H1 (cell line): ENCODE measurements around the gene GRID1. TPM values are rescaled to one million over a fixed set of nuclear protein-coding genes. Genes with fewer than 3 reads are reported as not detected.

Experiments used
- CTCF ChIA-PET: fragments of 300-600 bp; sonication (Branson Sonifier 250); formaldehyde crosslinking; loops from one replicate; lab custom pipeline; 2021; ENCODE audit not compliant: partially characterized antibody; lab: Charles Lee
- POLR2A ChIA-PET: fragments of 300-600 bp; sonication (Branson Sonifier 250); formaldehyde crosslinking; loops from one replicate; lab custom pipeline; 2021; ENCODE audit warnings: inconsistent platforms; ENCODE audit not compliant: partially characterized antibody; lab: Charles Lee
- DNase-seq, 2 experiments: peaks; one replicate each; pipeline versions ENCODE4 v3.0.0 to v3.0.0-alpha.2; 2010 to 2022; ENCODE audit warnings: low spot score in 2 of 2, low read depth in 1 of 2, mixed read lengths in 1 of 2
- FAIRE-seq: peaks from 2 replicates; lab custom pipeline; 2011; peaks lifted over from hg19 to GRCh38; lab: Jason Lieb, UNC
- H2AFZ ChIP-seq: 2 replicates; pipeline ENCODE4 v1.8.1; 2012; ENCODE audit warnings: low read length, inconsistent platforms
- H2AK5ac ChIP-seq: 2 replicates; pipeline ENCODE4 v1.6.1; 2013; ENCODE audit warnings: low read depth, low read length
- H2BK120ac ChIP-seq: replicated peaks from 2 replicates; pipeline ENCODE3; 2013; ENCODE audit warnings: low read depth, low read length, inconsistent platforms
- H2BK12ac ChIP-seq: 2 replicates; pipeline ENCODE4 v1.6.1; 2013; ENCODE audit warnings: low read depth, low read length
- H2BK15ac ChIP-seq: 2 replicates; pipeline ENCODE4 v1.6.1; 2013; ENCODE audit warnings: low read length
- H2BK20ac ChIP-seq: 2 replicates; pipeline ENCODE4 v1.6.1; 2013; ENCODE audit warnings: low read length
- H2BK5ac ChIP-seq: 2 replicates; pipeline ENCODE4 v1.6.1; 2013; ENCODE audit warnings: low read depth, low read length
- H3K14ac ChIP-seq: 2 replicates; pipeline ENCODE4 v1.6.1; 2013; ENCODE audit warnings: inconsistent platforms; ENCODE audit not compliant: insufficient read length
- H3K18ac ChIP-seq: 2 replicates; pipeline ENCODE4 v1.6.1; 2013; ENCODE audit warnings: low read length; ENCODE audit errors: extremely low read depth
- H3K23ac ChIP-seq: 2 replicates; pipeline ENCODE4 v1.6.1; 2013; ENCODE audit warnings: inconsistent platforms; ENCODE audit not compliant: insufficient read length
- H3K23me2 ChIP-seq: 2 replicates; pipeline ENCODE4 v1.6.1; 2013; ENCODE audit warnings: low read depth, low read length
- H3K27ac ChIP-seq: 2 replicates; pipeline ENCODE4 v1.6.1; 2011; ENCODE audit warnings: low read depth, low read length, inconsistent platforms
- H3K27me3 ChIP-seq, 4 experiments: replicated peaks in 1 of 4; 1 replicate in 1 of 4; 2 replicates in 3 of 4; pipeline versions ENCODE4 v1.6.1 to v1.8.1; 2011 to 2013; ENCODE audit warnings: low read length in 3 of 4, mild to moderate bottlenecking in 3 of 4, inconsistent platforms in 2 of 4, mixed read lengths in 2 of 4, moderate library complexity in 1 of 4; ENCODE audit not compliant: control insufficient read depth in 3 of 4, insufficient read depth in 3 of 4; ENCODE audit errors: extremely low read depth in 1 of 4
- H3K36me3 ChIP-seq, 4 experiments: 2 replicates each; pipeline versions ENCODE4 v1.6.1 to v1.8.1; 2011 to 2013; ENCODE audit warnings: mild to moderate bottlenecking in 4 of 4, low read length in 3 of 4, moderate library complexity in 2 of 4, control low read depth in 1 of 4, inconsistent platforms in 1 of 4; ENCODE audit not compliant: insufficient read depth in 4 of 4, control insufficient read depth in 2 of 4
- H3K4ac ChIP-seq: replicated peaks from 2 replicates; pipeline ENCODE3; 2013; ENCODE audit warnings: low read length, low read depth, mixed read lengths, inconsistent platforms; ENCODE audit not compliant: insufficient read length
- H3K4me1 ChIP-seq, 4 experiments: replicated peaks in 1 of 4; 1 replicate in 1 of 4; 2 replicates in 3 of 4; pipeline versions ENCODE4 v1.6.1 to v1.8.1; 2011 to 2013; ENCODE audit warnings: low read length in 3 of 4, inconsistent platforms in 2 of 4, mixed read lengths in 1 of 4; ENCODE audit not compliant: insufficient read depth in 4 of 4, control insufficient read depth in 3 of 4
- H3K4me2 ChIP-seq, 2 experiments: 2 replicates each; pipeline versions ENCODE4 v1.6.1 to v1.8.1; 2011 to 2013; ENCODE audit warnings: low read depth in 2 of 2, low read length in 2 of 2, control low read depth in 1 of 2, inconsistent platforms in 1 of 2, mild to moderate bottlenecking in 1 of 2; ENCODE audit not compliant: insufficient read depth in 1 of 2
- H3K4me3 ChIP-seq, 4 experiments: fragments of 200-600, 300-600 bp in 1 of 4; sonication (generic), shearing (Covaris generic), sonication (Bioruptor Twin) in 1 of 4; 2 replicates each; pipeline versions ENCODE4 v1.5.1 to v1.8.1; 2011 to 2016; ENCODE audit warnings: low read length in 4 of 4, low read depth in 3 of 4, control low read depth in 2 of 4, inconsistent platforms in 2 of 4, mild to moderate bottlenecking in 2 of 4, mixed read lengths in 1 of 4, moderate library complexity in 1 of 4; ENCODE audit not compliant: insufficient read depth in 2 of 4; ENCODE audit errors: extremely low read depth in 1 of 4
- H3K56ac ChIP-seq: replicated peaks from 2 replicates; pipeline ENCODE3; 2013; ENCODE audit warnings: low read depth, mild to moderate bottlenecking, mixed read lengths, low read length, inconsistent platforms; ENCODE audit not compliant: insufficient read length
- H3K79me1 ChIP-seq: 2 replicates; pipeline ENCODE4 v1.6.1; 2013; ENCODE audit warnings: low read depth, low read length, control low read depth
- H3K79me2 ChIP-seq, 2 experiments: 2 replicates each; pipeline versions ENCODE4 v1.6.1 to v1.8.1; 2012 to 2013; ENCODE audit warnings: low read length in 2 of 2, mild to moderate bottlenecking in 2 of 2, inconsistent platforms in 1 of 2; ENCODE audit not compliant: insufficient read depth in 2 of 2, control insufficient read depth in 1 of 2
- H3K9ac ChIP-seq, 4 experiments: replicated peaks in 1 of 4; 1 replicate in 1 of 4; 2 replicates in 3 of 4; pipeline versions ENCODE4 v1.6.1 to v1.8.1; 2011 to 2013; ENCODE audit warnings: low read depth in 3 of 4, low read length in 3 of 4, control low read depth in 2 of 4, mild to moderate bottlenecking in 2 of 4, moderate library complexity in 2 of 4, inconsistent platforms in 1 of 4; ENCODE audit errors: extremely low read depth in 1 of 4
- H3K9me3 ChIP-seq, 2 experiments: 2 replicates each; pipeline versions ENCODE4 v1.6.1 to v1.8.1; 2012 to 2013; ENCODE audit warnings: mild to moderate bottlenecking in 2 of 2, moderate library complexity in 2 of 2, control low read depth in 1 of 2, inconsistent platforms in 1 of 2, low read depth in 1 of 2, low read length in 1 of 2, mixed read lengths in 1 of 2; ENCODE audit not compliant: insufficient read depth in 2 of 2
- H4K20me1 ChIP-seq, 2 experiments: replicated peaks in 1 of 2; 2 replicates each; pipeline versions ENCODE3 to v1.8.1; 2011 to 2013; ENCODE audit warnings: inconsistent platforms in 2 of 2, low read length in 2 of 2, mild to moderate bottlenecking in 1 of 2; ENCODE audit not compliant: insufficient read depth in 2 of 2, control insufficient read depth in 1 of 2
- H4K5ac ChIP-seq: 2 replicates; pipeline ENCODE4 v1.6.1; 2013; ENCODE audit warnings: low read length, low read depth, mixed read lengths, inconsistent platforms; ENCODE audit not compliant: insufficient read length
- H4K8ac ChIP-seq: 2 replicates; pipeline ENCODE4 v1.8.0; 2013; ENCODE audit warnings: mild to moderate bottlenecking, moderate library complexity, low read length, inconsistent platforms; ENCODE audit not compliant: insufficient read depth; ENCODE audit errors: extremely low read depth
- H4K91ac ChIP-seq: replicated peaks from 2 replicates; pipeline ENCODE3; 2013; ENCODE audit warnings: low read length, mixed read lengths, inconsistent platforms; ENCODE audit not compliant: insufficient read length
- CHD2 ChIP-seq: IDR thresholded peaks from 2 replicates; pipeline ENCODE4 v1.6.1; 2012; ENCODE audit warnings: low read length, improper control_type of control experiment
- HDAC6 ChIP-seq: IDR thresholded peaks from one replicate; pipeline ENCODE4 v1.7.1; 2012; ENCODE audit warnings: low read depth, mild to moderate bottlenecking, inconsistent platforms, low read length, moderate library complexity
- JUND ChIP-seq: IDR thresholded peaks from 2 replicates; pipeline ENCODE4 v1.6.1; 2011; ENCODE audit warnings: mild to moderate bottlenecking, improper control_type of control experiment, low read length
- WGBS, 2 experiments: shearing (Covaris generic) in 1 of 2; methylation state at CpG; one replicate each; pipeline versions ENCODE4 v1.1.6 to v1.1.7; 2013 to 2015; ENCODE audit warnings: low lambda C conversion rate in 2 of 2, mixed read lengths in 2 of 2, inconsistent platforms in 1 of 2, low coverage in 1 of 2, missing lambda C conversion rate in 1 of 2; ENCODE audit not compliant: insufficient replicate concordance in 2 of 2, insufficient coverage in 1 of 2, insufficient read length in 1 of 2; ENCODE audit errors: extremely low coverage in 1 of 2, missing lambda C conversion rate in 1 of 2; 5-methylcytosine and 5-hydroxymethylcytosine counted together
- polyA plus RNA-seq, 7 experiments: library from polyadenylated mRNA; depleted of rRNA in 3 of 7; stranded (reverse) in 5 of 7; unstranded in 2 of 7; fragments of >200 nt in 5 of 7; fragments of 200-250 nt in 2 of 7; gene quantifications; 1 replicate in 5 of 7; 2 replicates in 1 of 7; 4 replicates in 1 of 7; pipeline versions ENCODE4 v1.2.1 to v1.2.3, GENCODE V29; 2011 to 2013; ENCODE audit warnings: missing spikeins in 2 of 7, mixed read lengths in 2 of 7
- total RNA-seq: library from RNA; stranded (reverse); fragmentation: NEBNext Ultra II Directional; extraction: Animal tissue kit (Norgen Biotek cat#: 25700); gene quantifications from 2 replicates; pipeline ENCODE4 v1.2.1, GENCODE V29; 2021

Gene GRID1
- total and polyA plus RNA-seq, 2 of the 8 experiments (the other 6 are each of a cell fraction or from before 2014, with no cell fraction given), result 0.22 to 0.30 TPM

- CTCF ChIA-PET, result interaction anchor here (0.9 to 25.2 kb wide), 15 partner anchors 11 to 208 kb away, joined by 3 to 498 read pairs (median 7); partner anchors contain the start of gene GRID1
- H3K4me2 ChIP-seq, result no peak overlapping the region
- H3K23ac ChIP-seq, result no peak overlapping the region
- no peak overlapping the region for H2BK20ac ChIP-seq
- no peak overlapping the region; the same call in 1 of the 2 replicates for H3K18ac ChIP-seq
- DNase-seq, result no peak
- no peak overlapping the region for H4K5ac ChIP-seq
- H3K79me1 ChIP-seq, result no peaks in the 10 kb centered on the region
- no peak overlapping the region for H2AFZ ChIP-seq
- H3K4me1 ChIP-seq, result peaks cover 0 to 2% (median 0%) of the 10 kb centered on the region in 4 experiments; a peak in 1 of 7 replicates
- WGBS, 2 experiments, result 87% methylated on average over 10 of the region's 11 CpGs; no CpG with 5 or more reads in 1 of the 2 experiments
- H2BK12ac ChIP-seq, result no peak overlapping the region
- no peaks in the 10 kb centered on the region for H3K27me3 ChIP-seq
- H2BK5ac ChIP-seq, result no peak overlapping the region
- no peak overlapping the region for H4K91ac ChIP-seq
- H3K56ac ChIP-seq, result no peak overlapping the region
- no peaks in the 10 kb centered on the region for H3K23me2 ChIP-seq
- no peaks in the 10 kb centered on the region for H3K79me2 ChIP-seq
- H3K9ac ChIP-seq, result no peak overlapping the region
- H2AK5ac ChIP-seq, result no peak overlapping the region
- no peaks in the 10 kb centered on the region for H3K9me3 ChIP-seq
- H3K4me3 ChIP-seq, result no peak overlapping the region
- TF ChIP-seq CHD2, result no peak
- TF ChIP-seq HDAC6, result no peak
- no peak for TF ChIP-seq JUND
- H2BK120ac ChIP-seq, result no peak overlapping the region
- H3K4ac ChIP-seq, result no peak overlapping the region
- FAIRE-seq, result no peak
- 0 out of 2 replicates have a peak overlapping the region, but pooled peaks have one; percentile 38 for H4K8ac ChIP-seq
- POLR2A ChIA-PET, result interaction anchor here (0.9 kb wide), 1 partner anchor 15 kb away, joined by 4 read pairs; no protein-coding TSS in a partner anchor
- no peak overlapping the region for H2BK15ac ChIP-seq
- no peak overlapping the region for H3K27ac ChIP-seq
- H4K20me1 ChIP-seq, result no peaks in the 10 kb centered on the region
- no peak overlapping the region for H3K14ac ChIP-seq
- no peaks in the 10 kb centered on the region for H3K36me3 ChIP-seq
Observed at GRCh38 chr10:86346799-86347665, 19.6 kb downstream of the GRID1 start.
